ENCODE results near the gene AFF3. TPM values are rescaled to one million over a fixed set of nuclear protein-coding genes. Genes with fewer than 3 reads are reported as not detected.

AFF3 gene
- total RNA-seq, 1 experiment from 2014 or later, result not detected

GRCh38 chr2:100062336-100062735 lies 80.1 kb downstream of the AFF3 start:
- no TSS peak for BruUV-seq (replicated peaks)
- intact Hi-C loops (cut with micrococcal nuclease; ENCODE audit: unreplicated experiment), result no loop called here
- POLR2A ChIA-PET (ENCODE audit: low non-redundant PET), result no interaction called here

GRCh38 chr2:100060875-100061274 lies 81.5 kb downstream of the AFF3 start:
- no peak for DNase-seq (ENCODE audit: low spot score)
- no peaks in the 10 kb centered on the region for H3K4me1 ChIP-seq (ENCODE audit: insufficient read depth, low read length, poor library complexity, severe bottlenecking)
- no peak overlapping the region for H3K27ac ChIP-seq (ENCODE audit: low read depth, low read length, poor library complexity, severe bottlenecking)
- intact Hi-C loops (cut with micrococcal nuclease; ENCODE audit: unreplicated experiment), result no loop called here
- no TSS peak for BruUV-seq (replicated peaks)
- ChIA-PET POLR2A (ENCODE audit: low non-redundant PET) (no interaction called here), CTCF (no interaction called here)
- no peaks in the 10 kb centered on the region for H3K36me3 ChIP-seq (ENCODE audit: insufficient read depth, low read length, poor library complexity, severe bottlenecking)
- no peaks in the 10 kb centered on the region for H3K9me3 ChIP-seq (ENCODE audit: low read depth, low read length, poor library complexity, severe bottlenecking)
- no peak for TF ChIP-seq EZH2 (IDR thresholded peaks at IDR 0.05; ENCODE audit: borderline replicate concordance, low read depth, low read length, poor library complexity, severe bottlenecking)
- no peak for TF ChIP-seq CTCF (conservative IDR thresholded peaks at IDR 0.05; ENCODE audit: low read depth, low read length)
- peaks cover 8% of the 10 kb centered on the region for H3K27me3 ChIP-seq (replicated peaks; ENCODE audit: insufficient read depth, low read depth, low read length, poor library complexity)
- H3K4me3 ChIP-seq (ENCODE audit: low read depth, low read length, poor library complexity, severe bottlenecking), result no peak overlapping the region

More at GRCh38 chr2:100062336-100062735, 80.1 kb downstream of the AFF3 start:
- no peak overlapping the region for H3K27ac ChIP-seq (ENCODE audit: low read depth, low read length, poor library complexity, severe bottlenecking)
- TF ChIP-seq EZH2 (IDR thresholded peaks at IDR 0.05; ENCODE audit: borderline replicate concordance, low read depth, low read length, poor library complexity, severe bottlenecking), result no peak
- no peak for DNase-seq (ENCODE audit: low spot score)
- H3K27me3 ChIP-seq (replicated peaks; ENCODE audit: insufficient read depth, low read depth, low read length, poor library complexity), result peaks cover 21% of the 10 kb centered on the region
- H3K9me3 ChIP-seq (ENCODE audit: low read depth, low read length, poor library complexity, severe bottlenecking), result no peaks in the 10 kb centered on the region
- no peaks in the 10 kb centered on the region for H3K4me1 ChIP-seq (ENCODE audit: insufficient read depth, low read length, poor library complexity, severe bottlenecking)
- CTCF ChIA-PET, result no interaction called here
- no peak overlapping the region for H3K4me3 ChIP-seq (ENCODE audit: low read depth, low read length, poor library complexity, severe bottlenecking)
- no peaks in the 10 kb centered on the region for H3K36me3 ChIP-seq (ENCODE audit: insufficient read depth, low read length, poor library complexity, severe bottlenecking)

GRCh38 chr2:100059638-100060037 lies 82.8 kb downstream of the AFF3 start:
- intact Hi-C loops (cut with micrococcal nuclease; ENCODE audit: unreplicated experiment), result no loop called here
- peaks cover 3% of the 10 kb centered on the region for H3K27me3 ChIP-seq (replicated peaks; ENCODE audit: insufficient read depth, low read depth, low read length, poor library complexity)
- ChIA-PET CTCF (no interaction called here), POLR2A (ENCODE audit: low non-redundant PET) (no interaction called here)
- no peaks in the 10 kb centered on the region for H3K36me3 ChIP-seq (ENCODE audit: insufficient read depth, low read length, poor library complexity, severe bottlenecking)
- H3K4me3 ChIP-seq (ENCODE audit: low read depth, low read length, poor library complexity, severe bottlenecking), result no peak overlapping the region
- H3K4me1 ChIP-seq (ENCODE audit: insufficient read depth, low read length, poor library complexity, severe bottlenecking), result no peaks in the 10 kb centered on the region
- no peak overlapping the region for H3K27ac ChIP-seq (ENCODE audit: low read depth, low read length, poor library complexity, severe bottlenecking)
- DNase-seq (ENCODE audit: low spot score), result no peak
- TF ChIP-seq CTCF (conservative IDR thresholded peaks at IDR 0.05; ENCODE audit: low read depth, low read length) (no peak), EZH2 (IDR thresholded peaks at IDR 0.05; ENCODE audit: borderline replicate concordance, low read depth, low read length, poor library complexity, severe bottlenecking) (no peak)
- no TSS peak for BruUV-seq (replicated peaks)
- no peaks in the 10 kb centered on the region for H3K9me3 ChIP-seq (ENCODE audit: low read depth, low read length, poor library complexity, severe bottlenecking)

GRCh38 chr2:100057901-100058261 lies 84.5 kb downstream of the AFF3 start:
- intact Hi-C loops (cut with micrococcal nuclease; ENCODE audit: unreplicated experiment), result no loop called here
- no peak for DNase-seq (ENCODE audit: low spot score)
- ChIA-PET POLR2A (ENCODE audit: low non-redundant PET) (no interaction called here), CTCF (no interaction called here)
- Histone ChIP-seq H3K36me3 (ENCODE audit: insufficient read depth, low read length, poor library complexity, severe bottlenecking) (no peaks in the 10 kb centered on the region), H3K9me3 (ENCODE audit: low read depth, low read length, poor library complexity, severe bottlenecking) (no peaks in the 10 kb centered on the region), H3K4me1 (ENCODE audit: insufficient read depth, low read length, poor library complexity, severe bottlenecking) (no peaks in the 10 kb centered on the region), H3K27me3 (replicated peaks; ENCODE audit: insufficient read depth, low read depth, low read length, poor library complexity) (no peaks in the 10 kb centered on the region), H3K27ac (ENCODE audit: low read depth, low read length, poor library complexity, severe bottlenecking) (no peak overlapping the region), H3K4me3 (ENCODE audit: low read depth, low read length, poor library complexity, severe bottlenecking) (no peak overlapping the region)
- TF ChIP-seq CTCF (conservative IDR thresholded peaks at IDR 0.05; ENCODE audit: low read depth, low read length) (no peak), EZH2 (IDR thresholded peaks at IDR 0.05; ENCODE audit: borderline replicate concordance, low read depth, low read length, poor library complexity, severe bottlenecking) (no peak)
- BruUV-seq (replicated peaks), result no TSS peak

All from A673 (cell line).